Coronary artery (tissue), 2 donors: ENCODE data around the gene DOCK1.

Source experiments
- DNase-seq: peaks from one replicate; pipeline ENCODE4 v3.0.0-alpha.2; 2017; ENCODE audit warnings: low spot score
- H3K27ac ChIP-seq, 2 donors: fragments of 200-600 bp; sonication (generic); one replicate each; pipeline ENCODE4 v1.5.1; 2016 to 2019
- H3K4me3 ChIP-seq: fragments of 200-600 bp; sonication (generic); 2 replicates; pipeline ENCODE4 v1.5.1; 2016; ENCODE audit warnings: mild to moderate bottlenecking, moderate library complexity
- TF ChIP-seq, protein P1 (sequence below): fragments of 200-600 bp; sonication (generic); IDR thresholded peaks from one replicate; pipeline ENCODE4 v1.5.1; 2019; ENCODE audit warnings: antibody characterized with exemption

Gene DOCK1

GRCh38 chr10:127444155-127444554 lies 538.9 kb downstream of the DOCK1 start:
- no peak for DNase-seq
- TF ChIP-seq, protein P1, sequence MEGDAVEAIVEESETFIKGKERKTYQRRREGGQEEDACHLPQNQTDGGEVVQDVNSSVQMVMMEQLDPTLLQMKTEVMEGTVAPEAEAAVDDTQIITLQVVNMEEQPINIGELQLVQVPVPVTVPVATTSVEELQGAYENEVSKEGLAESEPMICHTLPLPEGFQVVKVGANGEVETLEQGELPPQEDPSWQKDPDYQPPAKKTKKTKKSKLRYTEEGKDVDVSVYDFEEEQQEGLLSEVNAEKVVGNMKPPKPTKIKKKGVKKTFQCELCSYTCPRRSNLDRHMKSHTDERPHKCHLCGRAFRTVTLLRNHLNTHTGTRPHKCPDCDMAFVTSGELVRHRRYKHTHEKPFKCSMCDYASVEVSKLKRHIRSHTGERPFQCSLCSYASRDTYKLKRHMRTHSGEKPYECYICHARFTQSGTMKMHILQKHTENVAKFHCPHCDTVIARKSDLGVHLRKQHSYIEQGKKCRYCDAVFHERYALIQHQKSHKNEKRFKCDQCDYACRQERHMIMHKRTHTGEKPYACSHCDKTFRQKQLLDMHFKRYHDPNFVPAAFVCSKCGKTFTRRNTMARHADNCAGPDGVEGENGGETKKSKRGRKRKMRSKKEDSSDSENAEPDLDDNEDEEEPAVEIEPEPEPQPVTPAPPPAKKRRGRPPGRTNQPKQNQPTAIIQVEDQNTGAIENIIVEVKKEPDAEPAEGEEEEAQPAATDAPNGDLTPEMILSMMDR = no peak
- no peak overlapping the region for H3K4me3 ChIP-seq
- no peak overlapping the region for H3K27ac ChIP-seq

DNA sequence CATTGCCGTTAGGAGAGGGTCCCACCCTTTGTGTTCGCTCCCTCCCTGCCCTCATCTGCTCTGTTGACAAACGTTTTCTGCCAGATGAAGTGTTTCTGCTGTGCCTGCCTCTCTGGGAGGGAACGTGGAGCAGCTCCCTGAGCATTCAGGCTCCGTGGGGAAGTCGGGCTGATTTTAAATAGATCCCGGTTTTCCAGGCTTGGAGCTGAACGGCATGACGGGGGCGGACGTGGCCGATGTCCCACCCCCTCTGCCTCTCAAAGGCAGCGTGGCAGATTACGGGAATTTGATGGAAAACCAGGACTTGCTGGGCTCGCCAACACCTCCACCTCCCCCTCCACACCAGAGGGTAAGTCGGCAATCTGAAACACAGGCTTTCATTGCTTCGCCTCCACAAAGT lies 542.0 kb downstream of the DOCK1 start:
- H3K4me3 ChIP-seq = no peak overlapping the region
- peak; percentile 58 for DNase-seq

GRCh38 chr10:127449490-127449889 lies 544.3 kb downstream of the DOCK1 start:
- TF ChIP-seq, protein P1 = no peak
- Histone ChIP-seq H3K4me3 (no peak overlapping the region), H3K27ac (no peak overlapping the region)
- DNase-seq = no peak

More for the DNA sequence above, 542.0 kb downstream of the DOCK1 start:
- TF ChIP-seq, protein P1 = no peak
- H3K27ac ChIP-seq = no peak overlapping the region

DNA sequence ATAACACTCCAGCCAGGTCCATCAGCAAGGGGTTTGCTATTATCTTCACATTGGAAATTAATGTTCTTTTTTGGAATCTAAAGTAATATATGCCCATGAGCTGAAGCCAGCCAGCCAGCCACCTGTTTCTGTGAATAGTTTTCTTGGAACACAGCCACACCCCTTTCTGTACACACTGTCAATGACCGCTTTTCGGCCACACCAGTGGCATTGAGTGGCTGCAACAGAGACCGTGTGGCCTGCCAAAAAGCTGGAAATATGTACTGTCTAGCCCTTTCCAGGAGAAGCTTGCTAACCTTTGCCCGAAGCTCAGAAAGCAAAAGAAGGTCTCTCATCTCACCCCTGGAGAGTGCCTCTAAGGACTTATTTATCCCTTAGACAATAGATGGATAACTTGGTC lies 545.4 kb downstream of the DOCK1 start:
- no peak for DNase-seq

DNA sequence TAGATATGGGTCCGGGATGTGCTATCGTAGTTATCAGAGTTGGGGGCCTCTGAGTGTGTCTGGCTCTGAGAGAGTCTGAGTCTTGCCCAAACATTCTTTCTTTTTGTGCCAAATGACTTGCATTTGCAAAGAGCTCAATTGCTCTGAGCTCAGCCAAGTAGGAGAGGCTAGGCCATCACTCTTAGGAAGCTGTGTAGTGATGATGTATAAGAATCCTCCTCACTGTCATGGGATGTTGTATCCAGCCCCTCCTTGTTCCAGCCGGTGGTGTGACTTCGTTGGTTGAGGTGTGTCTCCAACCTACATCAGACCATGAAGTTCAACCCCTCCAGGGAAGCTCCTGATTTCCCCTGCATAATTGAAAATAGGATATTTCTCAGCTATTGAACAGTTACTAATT lies 546.4 kb downstream of the DOCK1 start:
- no peak for DNase-seq
- no peak overlapping the region for H3K27ac ChIP-seq
- no peak overlapping the region for H3K4me3 ChIP-seq
- TF ChIP-seq, protein P1 = no peak

More for the DNA sequence above, 545.4 kb downstream of the DOCK1 start:
- Histone ChIP-seq H3K4me3 (no peak overlapping the region), H3K27ac (no peak overlapping the region)
- TF ChIP-seq, protein P1 = no peak

GRCh38 chr10:127452568-127452967 lies 547.3 kb downstream of the DOCK1 start:
- H3K27ac ChIP-seq = no peak overlapping the region
- TF ChIP-seq, protein P1 = no peak
- H3K4me3 ChIP-seq = no peak overlapping the region
- no peak for DNase-seq

GRCh38 chr10:127453706-127454105 lies 548.5 kb downstream of the DOCK1 start:
- TF ChIP-seq, protein P1 = no peak
- H3K4me3 ChIP-seq = no peak overlapping the region
- DNase-seq = no peak
- H3K27ac ChIP-seq = no peak overlapping the region
